Esophagus squamous epithelium (tissue), 5 donors: ENCODE results near the gene SRPRA. TPM values are rescaled to one million over a fixed set of nuclear protein-coding genes. Genes with fewer than 3 reads are reported as not detected.

Experiments
- DNase-seq: peaks from one replicate; lab custom pipeline; 2025; lab: John Stamatoyannopoulos, UW
- H3K27ac ChIP-seq, 4 donors: fragments of 200-600 bp; sonication (generic); one replicate each; pipeline ENCODE4 v1.5.1; 2016 to 2019; ENCODE audit warnings: mild to moderate bottlenecking in 1 of 4
- H3K27me3 ChIP-seq, 4 donors: fragments of 200-600 bp; sonication (generic); 1 replicate in 3 of 4; 2 replicates in 1 of 4; pipeline versions ENCODE4 v1.5.1 to v1.6.0; 2017 to 2021; ENCODE audit warnings: antibody characterized with exemption in 1 of 4
- H3K36me3 ChIP-seq, 3 donors: fragments of 200-600 bp; sonication (generic); one replicate each; pipeline ENCODE4 v1.5.1; 2016 to 2019
- H3K4me1 ChIP-seq, 3 donors: fragments of 200-600 bp; sonication (generic); one replicate each; pipeline ENCODE4 v1.5.1; 2017 to 2019
- H3K4me3 ChIP-seq, 4 donors: fragments of 200-600 bp; sonication (generic); 1 replicate in 3 of 4; 2 replicates in 1 of 4; pipeline ENCODE4 v1.5.1; 2016 to 2019; ENCODE audit warnings: mild to moderate bottlenecking in 2 of 4, moderate library complexity in 1 of 4
- H3K9me3 ChIP-seq, 3 donors: fragments of 200-600 bp; sonication (generic); one replicate each; pipeline ENCODE4 v1.5.1; 2016 to 2019
- CTCF ChIP-seq, 6 experiments: fragments of 450-650 bp in 4 of 6; fragments of 200-600 bp in 2 of 6; sonication (generic) in 2 of 6; IDR thresholded peaks; one replicate each; pipeline ENCODE4 v1.5.1; 2016 to 2019; ENCODE audit warnings: antibody characterized with exemption in 6 of 6, mild to moderate bottlenecking in 4 of 6, moderate library complexity in 4 of 6
- POLR2A ChIP-seq, 4 donors: fragments of 450-650 bp; IDR thresholded peaks; one replicate each; pipeline ENCODE4 v1.6.1; 2017; ENCODE audit warnings: antibody characterized with exemption in 4 of 4, mild to moderate bottlenecking in 4 of 4, moderate library complexity in 3 of 4
- WGBS, 2 donors: methylation state at CpG; one replicate each; pipeline ENCODE4 v1.1.5; 2018; 5-methylcytosine and 5-hydroxymethylcytosine counted together
- intact Hi-C: fragments of 100-400 bp; cut with DNase I; formaldehyde crosslinking; loops from one replicate; pipeline ENCODE4 v1.15.0; 2022
- total RNA-seq, 4 donors: library from RNA; depleted of rRNA; stranded (reverse); fragments of >200 nt; gene quantifications; one replicate each; pipeline ENCODE4 v1.1.0, GENCODE V29; 2016
- donor health status: DM: yes; HTN: yes; CAD: no.

The SRPRA gene
- total RNA-seq, 4 donors from 2014 or later: 60.2 to 82.0 (median 67.8) TPM

- H3K4me1 ChIP-seq: no peaks in the 10 kb centered on the region
- intact Hi-C loops: no loop called here
- H3K4me3 ChIP-seq: no peak overlapping the region
- H3K27ac ChIP-seq: no peak overlapping the region
- no peak for DNase-seq
- H3K36me3 ChIP-seq: peaks cover 0 to 34% (median 0%) of the 10 kb centered on the region in 3 donors
- WGBS, 2 donors: 84 to 89% methylated on average over 3 of the region's 3 CpGs
- no peaks in the 10 kb centered on the region for H3K27me3 ChIP-seq
- no peak for TF ChIP-seq CTCF (IDR thresholded peaks at IDR 0.05)
- no peaks in the 10 kb centered on the region for H3K9me3 ChIP-seq
Observed at GRCh38 chr11:126232683-126233082, 36.0 kb downstream of the SRPRA start.

GRCh38 chr11:126231725-126232459 is 36.8 kb downstream of the SRPRA start:
- no peak overlapping the region for H3K27ac ChIP-seq
- DNase-seq: no peak
- H3K4me1 ChIP-seq: no peaks in the 10 kb centered on the region
- intact Hi-C loops: no loop called here
- no peaks in the 10 kb centered on the region for H3K27me3 ChIP-seq
- no peak overlapping the region for H3K4me3 ChIP-seq
- H3K36me3 ChIP-seq: peaks cover 0 to 34% (median 0%) of the 10 kb centered on the region in 3 donors
- no peaks in the 10 kb centered on the region for H3K9me3 ChIP-seq
- 66 to 71% methylated on average over 6 of the region's 6 CpGs for WGBS, 2 donors
- no peak for TF ChIP-seq POLR2A (IDR thresholded peaks at IDR 0.05)
- TF ChIP-seq CTCF (IDR thresholded peaks at IDR 0.05): no peak

- H3K36me3 ChIP-seq: peaks cover 0 to 20% (median 0%) of the 10 kb centered on the region in 3 donors
- no peak overlapping the region for H3K27ac ChIP-seq
- DNase-seq: no peak
- TF ChIP-seq CTCF (IDR thresholded peaks at IDR 0.05): no peak
- no peaks in the 10 kb centered on the region for H3K4me1 ChIP-seq
- no peak overlapping the region for H3K4me3 ChIP-seq
- WGBS, 2 donors: 58 to 68% methylated on average over 3 of the region's 3 CpGs
- intact Hi-C loops: no loop called here
- no peaks in the 10 kb centered on the region for H3K9me3 ChIP-seq
- H3K27me3 ChIP-seq: no peaks in the 10 kb centered on the region
Observed at GRCh38 chr11:126229858-126230540, 38.7 kb downstream of the SRPRA start.

- TF ChIP-seq POLR2A (IDR thresholded peaks at IDR 0.05) (no peak), CTCF (IDR thresholded peaks at IDR 0.05) (no peak)
- no peaks in the 10 kb centered on the region for H3K27me3 ChIP-seq
- WGBS, 2 donors: 93 to 97% methylated on average over 5 to 6 of the region's 15 CpGs
- DNase-seq: no peak
- H3K36me3 ChIP-seq: peaks cover 0 to 17% (median 0%) of the 10 kb centered on the region in 3 donors
- H3K4me1 ChIP-seq: no peaks in the 10 kb centered on the region
- H3K4me3 ChIP-seq: no peak overlapping the region
- H3K27ac ChIP-seq: no peak overlapping the region
- intact Hi-C loops: no loop called here
- H3K9me3 ChIP-seq: no peaks in the 10 kb centered on the region
Observed at GRCh38 chr11:126226334-126227084, 42.2 kb downstream of the SRPRA start.

- intact Hi-C loops: no loop called here
- Histone ChIP-seq H3K27me3 (no peaks in the 10 kb centered on the region), H3K4me3 (no peak overlapping the region), H3K9me3 (no peaks in the 10 kb centered on the region), H3K4me1 (no peaks in the 10 kb centered on the region), H3K36me3 (peaks cover 0 to 13% (median 0%) of the 10 kb centered on the region in 3 donors), H3K27ac (no peak overlapping the region)
- 62 to 63% methylated on average over 2 of the region's 2 CpGs for WGBS, 2 donors
- TF ChIP-seq CTCF (IDR thresholded peaks at IDR 0.05) (no peak), POLR2A (IDR thresholded peaks at IDR 0.05) (no peak)
- no peak for DNase-seq
Observed at GRCh38 chr11:126225295-126225665, 43.4 kb downstream of the SRPRA start.
